SU-DHL-6 (cell line): ENCODE data around the gene FOXD3.

Experiments used
- H2AFZ ChIP-seq: fragments of 200-600 bp; sonication (generic); 2 replicates; pipeline ENCODE4 v1.6.1; 2014; ENCODE audit warnings: low read depth, mild to moderate bottlenecking, moderate library complexity, mixed read lengths, antibody characterized with exemption, low read length; ENCODE audit not compliant: severe bottlenecking
- H3F3A ChIP-seq: fragments of 200-600 bp; shearing (Covaris generic); 2 replicates; pipeline ENCODE4 v1.6.0; 2016; ENCODE audit warnings: antibody characterized with exemption, mild to moderate bottlenecking; ENCODE audit not compliant: insufficient read depth
- H3K27ac ChIP-seq: fragments of 200-600 bp; sonication (generic); 2 replicates; pipeline ENCODE4 v1.5.1; 2016; ENCODE audit warnings: low read depth, mild to moderate bottlenecking, low read length, moderate library complexity, mixed read lengths
- H3K27me3 ChIP-seq: fragments of 200-600 bp; sonication (generic), shearing (Covaris generic); 2 replicates; pipeline ENCODE4 v1.6.0; 2014; ENCODE audit warnings: mild to moderate bottlenecking, low read length
- H3K36me3 ChIP-seq: fragments of 200-600 bp; sonication (generic); 2 replicates; pipeline ENCODE4 v1.6.1; 2014; ENCODE audit warnings: mild to moderate bottlenecking, low read length, mixed read lengths
- H3K4me2 ChIP-seq: fragments of 300-600, 200-600 bp; shearing (Covaris generic), sonication (generic); 2 replicates; pipeline ENCODE4 v1.6.0; 2014; ENCODE audit warnings: low read length, low read depth, mild to moderate bottlenecking; ENCODE audit not compliant: poor library complexity, severe bottlenecking
- H3K4me3 ChIP-seq: fragments of 200-600 bp; sonication (generic); 2 replicates; pipeline ENCODE4 v1.5.1; 2014; ENCODE audit warnings: antibody characterized with exemption, low read length, mild to moderate bottlenecking, mixed read lengths; ENCODE audit not compliant: insufficient read depth, poor library complexity, severe bottlenecking
- H3K79me2 ChIP-seq: fragments of 200-600 bp; sonication (generic); 2 replicates; pipeline ENCODE4 v1.6.1; 2014; ENCODE audit warnings: mild to moderate bottlenecking, low read length, moderate library complexity; ENCODE audit not compliant: insufficient read depth
- H3K9ac ChIP-seq: fragments of 200-600 bp; sonication (generic); 2 replicates; pipeline ENCODE4 v1.7.0; 2014; ENCODE audit warnings: mild to moderate bottlenecking, low read length
- H3K9me2 ChIP-seq: fragments of 200-600 bp; sonication (generic); replicated peaks from 2 replicates; pipeline ENCODE4 v1.6.1; 2014; ENCODE audit warnings: low read length; ENCODE audit not compliant: insufficient read depth
- H3K9me3 ChIP-seq: fragments of 200-600 bp; sonication (generic); 2 replicates; pipeline ENCODE4 v1.6.1; 2014; ENCODE audit warnings: low read length, mixed read lengths; ENCODE audit not compliant: insufficient read depth
- H4K20me1 ChIP-seq: fragments of 200-600 bp; sonication (generic); 2 replicates; pipeline ENCODE4 v1.6.1; 2014; ENCODE audit warnings: low read depth, mild to moderate bottlenecking, antibody characterized with exemption, low read length, moderate library complexity, mixed read lengths
- EZH2phosphoT487 ChIP-seq: fragments of 200-600 bp; sonication (generic), shearing (Covaris generic); conservative IDR thresholded peaks from 2 replicates; pipeline ENCODE4 v1.6.1; 2018; ENCODE audit warnings: mild to moderate bottlenecking, antibody characterized with exemption, low read length, moderate library complexity, mixed read lengths
- TF ChIP-seq, protein P1 (sequence below): fragments of 200-600 bp; sonication (generic); IDR thresholded peaks from one replicate; pipeline ENCODE4 v1.5.1; 2017; ENCODE audit warnings: antibody characterized with exemption, mild to moderate bottlenecking, low read length, moderate library complexity; ENCODE audit not compliant: insufficient read depth, poor library complexity, severe bottlenecking

The FOXD3 gene

GRCh38 chr1:63326106-63326472 is 3.7 kb downstream of the FOXD3 start:
- Histone ChIP-seq H3K4me2 (no peak overlapping the region), H3K79me2 (no peaks in the 10 kb centered on the region), H3K4me3 (no peak overlapping the region), H3K36me3 (no peaks in the 10 kb centered on the region), H3K9me2 (no peaks in the 10 kb centered on the region), H2AFZ (no peak overlapping the region), H3K9me3 (no peaks in the 10 kb centered on the region), H4K20me1 (no peaks in the 10 kb centered on the region), H3K27me3 (no peaks in the 10 kb centered on the region), H3F3A (peaks cover 12% of the 10 kb centered on the region; the same call in 1 of the 2 replicates), H3K9ac (no peak overlapping the region), H3K27ac (no peak overlapping the region)
- no peak for TF ChIP-seq EZH2phosphoT487

- Histone ChIP-seq H3K79me2 (no peaks in the 10 kb centered on the region), H3K4me3 (no peak overlapping the region), H3K9me2 (no peaks in the 10 kb centered on the region), H3K9ac (peak overlapping the region; percentile 27; the same call in 1 of the 2 replicates), H3K27ac (no peak overlapping the region), H4K20me1 (no peaks in the 10 kb centered on the region), H3K4me2 (peak overlapping the region; percentile 63), H2AFZ (peak overlapping the region; percentile 94), H3K9me3 (no peaks in the 10 kb centered on the region), H3K36me3 (no peaks in the 10 kb centered on the region), H3F3A (peaks cover 12% of the 10 kb centered on the region; the same call in 1 of the 2 replicates), H3K27me3 (no peaks in the 10 kb centered on the region)
- TF ChIP-seq EZH2phosphoT487: no peak
- TF ChIP-seq, protein P1, sequence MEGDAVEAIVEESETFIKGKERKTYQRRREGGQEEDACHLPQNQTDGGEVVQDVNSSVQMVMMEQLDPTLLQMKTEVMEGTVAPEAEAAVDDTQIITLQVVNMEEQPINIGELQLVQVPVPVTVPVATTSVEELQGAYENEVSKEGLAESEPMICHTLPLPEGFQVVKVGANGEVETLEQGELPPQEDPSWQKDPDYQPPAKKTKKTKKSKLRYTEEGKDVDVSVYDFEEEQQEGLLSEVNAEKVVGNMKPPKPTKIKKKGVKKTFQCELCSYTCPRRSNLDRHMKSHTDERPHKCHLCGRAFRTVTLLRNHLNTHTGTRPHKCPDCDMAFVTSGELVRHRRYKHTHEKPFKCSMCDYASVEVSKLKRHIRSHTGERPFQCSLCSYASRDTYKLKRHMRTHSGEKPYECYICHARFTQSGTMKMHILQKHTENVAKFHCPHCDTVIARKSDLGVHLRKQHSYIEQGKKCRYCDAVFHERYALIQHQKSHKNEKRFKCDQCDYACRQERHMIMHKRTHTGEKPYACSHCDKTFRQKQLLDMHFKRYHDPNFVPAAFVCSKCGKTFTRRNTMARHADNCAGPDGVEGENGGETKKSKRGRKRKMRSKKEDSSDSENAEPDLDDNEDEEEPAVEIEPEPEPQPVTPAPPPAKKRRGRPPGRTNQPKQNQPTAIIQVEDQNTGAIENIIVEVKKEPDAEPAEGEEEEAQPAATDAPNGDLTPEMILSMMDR: no peak
These were observed 4.4 kb downstream of the FOXD3 start for GRCh38 chr1:63326473-63327380.

DNA sequence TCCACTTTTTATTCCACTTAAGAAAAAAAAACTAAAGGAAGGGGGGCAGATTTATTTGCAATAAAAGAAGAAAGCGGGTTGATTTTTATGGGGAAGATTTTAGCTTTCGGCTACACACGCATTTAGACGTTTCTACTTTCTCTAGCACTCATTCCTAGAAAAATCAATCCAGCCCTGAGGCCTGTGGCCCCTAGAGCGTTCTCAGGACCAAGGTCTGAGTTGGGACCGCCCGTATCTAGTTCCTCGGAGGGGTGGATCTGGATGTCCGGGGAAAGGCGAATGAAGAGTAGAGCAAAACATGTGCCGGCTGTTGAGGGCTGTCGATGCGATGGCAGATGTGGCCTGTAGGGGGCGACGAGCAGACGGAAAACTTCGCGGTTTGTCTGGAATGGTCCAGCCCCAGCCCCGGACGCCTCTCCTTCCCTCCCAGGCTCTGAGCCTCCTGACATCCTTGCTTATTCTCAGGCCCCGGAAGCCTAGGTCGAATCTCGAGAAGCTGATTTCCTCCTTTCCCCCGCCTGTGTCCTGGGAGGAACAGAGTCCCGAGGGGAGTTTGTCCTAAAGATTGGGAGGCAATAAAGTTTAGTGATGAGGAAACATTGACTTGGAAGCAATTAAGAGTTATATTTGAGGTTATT is 5.2 kb downstream of the FOXD3 start:
- no peak overlapping the region for H3K27ac ChIP-seq
- no peaks in the 10 kb centered on the region for H3K9me3 ChIP-seq
- H3K27me3 ChIP-seq: no peaks in the 10 kb centered on the region
- peak overlapping the region; percentile 94 for H2AFZ ChIP-seq
- H3K9ac ChIP-seq: peak overlapping the region; percentile 27; the same call in 1 of the 2 replicates
- TF ChIP-seq EZH2phosphoT487: no peak
- TF ChIP-seq, protein P1: peak; percentile 67
- no peaks in the 10 kb centered on the region for H3K79me2 ChIP-seq
- H3F3A ChIP-seq: peaks cover 12% of the 10 kb centered on the region; the same call in 1 of the 2 replicates
- peak overlapping the region; percentile 31 for H3K4me3 ChIP-seq
- no peaks in the 10 kb centered on the region for H3K36me3 ChIP-seq
- peak overlapping the region; percentile 63 for H3K4me2 ChIP-seq
- no peaks in the 10 kb centered on the region for H3K9me2 ChIP-seq
- H4K20me1 ChIP-seq: no peaks in the 10 kb centered on the region

GRCh38 chr1:63328122-63328521 is 5.8 kb downstream of the FOXD3 start:
- TF ChIP-seq, protein P1: no peak
- no peak for TF ChIP-seq EZH2phosphoT487
- Histone ChIP-seq H3K36me3 (no peaks in the 10 kb centered on the region), H4K20me1 (no peaks in the 10 kb centered on the region), H3K79me2 (no peaks in the 10 kb centered on the region), H3F3A (peaks cover 12% of the 10 kb centered on the region; the same call in 1 of the 2 replicates), H3K27ac (no peak overlapping the region), H2AFZ (no peak overlapping the region), H3K9me3 (no peaks in the 10 kb centered on the region), H3K9me2 (no peaks in the 10 kb centered on the region), H3K9ac (no peak overlapping the region), H3K4me2 (no peak overlapping the region), H3K4me3 (no peak overlapping the region), H3K27me3 (no peaks in the 10 kb centered on the region)
